ENCODE results near the gene PALM. TPM values are rescaled to one million over a fixed set of nuclear protein-coding genes. Genes with fewer than 3 reads are reported as not detected.

PALM gene
- total and polyA plus RNA-seq, 4 experiments from 2014 or later: not detected

GRCh38 chr19:676007-676338 is 32.8 kb upstream of the PALM start:
- Histone ChIP-seq H3K9me3 (ENCODE audit: control insufficient read depth in 1 of 2, low read length in 2 of 2) (no peaks in the 10 kb centered on the region), H3K4me3 (ENCODE audit: low read length in 2 of 2) (no peak overlapping the region), H3K36me3 (ENCODE audit: insufficient read depth, low read length) (no peaks in the 10 kb centered on the region), H3K27ac (ENCODE audit: low read depth, low read length) (no peak overlapping the region), H3K4me1 (ENCODE audit: insufficient read depth, low read length) (peaks cover 7% of the 10 kb centered on the region), H3K27me3 (ENCODE audit: insufficient read depth, low read length) (peaks cover 5% of the 10 kb centered on the region)
- ChIA-PET POLR2A (ENCODE audit: partially characterized antibody) (interaction anchor here (1.0 to 1.1 kb wide), 2 partner anchors 13 to 101 kb away, joined by 3 read pairs; partner anchors contain the start of gene RNF126), CTCF (ENCODE audit: partially characterized antibody) (interaction anchor here (1.0 kb wide), 1 partner anchor 88 kb away, joined by 4 read pairs; no protein-coding TSS in a partner anchor)
- Mint-ChIP-seq H3K36me3 (no peaks in the 10 kb centered on the region), H3K27me3 (peaks cover 15 to 17% of the 10 kb centered on the region in 2 donors), H3K27ac (no peak overlapping the region), H3K4me1 (peaks cover 0 to 11% (median 3%) of the 10 kb centered on the region in 4 donors), H3K4me3 (peak overlapping the region in 1 of 8 donors; percentile 51), H3K9me3 (peaks cover 0 to 4% (median 0%) of the 10 kb centered on the region in 8 donors)
- no peak for DNase-seq
- intact Hi-C loops (cut with micrococcal nuclease): no loop called here

GRCh38 chr19:676339-677105 is 32.2 kb upstream of the PALM start, which contains the start of gene FSTL3:
TSS of gene FSTL3 (plus strand) at chr19:676392. CDS start at chr19:676424, 32 bp downstream.
- peaks cover 5% of the 10 kb centered on the region for H3K27me3 ChIP-seq (ENCODE audit: insufficient read depth, low read length)
- Mint-ChIP-seq H3K4me1 (peaks cover 0 to 11% (median 3%) of the 10 kb centered on the region in 4 donors), H3K4me3 (peak within 1 kb of the TSS in 5 of 8 donors; percentile 15 to 70 (median 51)), H3K36me3 (no peaks in the 10 kb centered on the region), H3K9me3 (peaks cover 0 to 4% (median 0%) of the 10 kb centered on the region in 8 donors), H3K27ac (peak within 1 kb of the TSS in 1 of 7 donors; percentile 75), H3K27me3 (peaks cover 15 to 17% of the 10 kb centered on the region in 2 donors)
- POLR2A ChIA-PET (ENCODE audit: partially characterized antibody): interaction anchor here (0.7 to 5.2 kb wide), 5 partner anchors 13 to 92 kb away, joined by 3 to 33 read pairs (median 3); partner anchors contain the start of gene RNF126
- H3K4me3 ChIP-seq (ENCODE audit: low read length in 2 of 2): no peak within 1 kb of the TSS
- peaks cover 12% of the 10 kb centered on the region for H3K4me1 ChIP-seq (ENCODE audit: insufficient read depth, low read length)
- no peaks in the 10 kb centered on the region for H3K36me3 ChIP-seq (ENCODE audit: insufficient read depth, low read length)
- peak in 1 of 5 donors; percentile 35 for DNase-seq
- H3K27ac ChIP-seq (ENCODE audit: low read depth, low read length): no peak within 1 kb of the TSS
- CTCF ChIA-PET (ENCODE audit: partially characterized antibody): no interaction called here
- H3K9me3 ChIP-seq (ENCODE audit: control insufficient read depth in 1 of 2, low read length in 2 of 2): no peaks in the 10 kb centered on the region
- intact Hi-C loops (cut with micrococcal nuclease): no loop called here

GRCh38 chr19:677201-677600 is 31.5 kb upstream of the PALM start:
- peaks cover 0 to 4% (median 0%) of the 10 kb centered on the region in 8 donors for H3K9me3 Mint-ChIP-seq
- intact Hi-C loops (cut with micrococcal nuclease): no loop called here
- no peak overlapping the region for H3K27ac Mint-ChIP-seq
- no peak overlapping the region for H3K4me3 Mint-ChIP-seq
- ChIA-PET CTCF (ENCODE audit: partially characterized antibody) (no interaction called here), POLR2A (ENCODE audit: partially characterized antibody) (interaction anchor here (0.6 to 5.2 kb wide), 5 partner anchors 14 to 592 kb away, joined by 3 to 33 read pairs (median 3); partner anchors contain the start of genes CIRBP and RNF126)
- peaks cover 15 to 17% of the 10 kb centered on the region in 2 donors for H3K27me3 Mint-ChIP-seq
- H3K4me3 ChIP-seq (ENCODE audit: low read length in 2 of 2): no peak overlapping the region
- H3K4me1 ChIP-seq (ENCODE audit: insufficient read depth, low read length): peaks cover 13% of the 10 kb centered on the region
- H3K36me3 Mint-ChIP-seq: no peaks in the 10 kb centered on the region
- peaks cover 0 to 11% (median 3%) of the 10 kb centered on the region in 4 donors for H3K4me1 Mint-ChIP-seq
- DNase-seq: peak in 1 of 5 donors; percentile 22
- peaks cover 5% of the 10 kb centered on the region for H3K27me3 ChIP-seq (ENCODE audit: insufficient read depth, low read length)
- H3K9me3 ChIP-seq (ENCODE audit: control insufficient read depth in 1 of 2, low read length in 2 of 2): no peaks in the 10 kb centered on the region
- H3K36me3 ChIP-seq (ENCODE audit: insufficient read depth, low read length): no peaks in the 10 kb centered on the region
- no peak overlapping the region for H3K27ac ChIP-seq (ENCODE audit: low read depth, low read length)

- ChIA-PET CTCF (ENCODE audit: partially characterized antibody) (interaction anchor here (1.1 kb wide), 1 partner anchor 11 kb away, joined by 3 read pairs; no protein-coding TSS in a partner anchor), POLR2A (ENCODE audit: partially characterized antibody) (interaction anchor here (0.6 to 5.2 kb wide), 3 partner anchors 15 to 592 kb away, joined by 3 to 33 read pairs (median 4); partner anchors contain the start of genes CIRBP and RNF126)
These were observed 30.9 kb upstream of the PALM start for GRCh38 chr19:677601-678436.

GRCh38 chr19:678791-679388 is 29.8 kb upstream of the PALM start:
- no peaks in the 10 kb centered on the region for H3K36me3 Mint-ChIP-seq
- H3K4me3 ChIP-seq (ENCODE audit: low read length in 2 of 2): no peak overlapping the region
- peaks cover 0 to 11% (median 3%) of the 10 kb centered on the region in 4 donors for H3K4me1 Mint-ChIP-seq
- H3K27me3 ChIP-seq (ENCODE audit: insufficient read depth, low read length): peaks cover 5% of the 10 kb centered on the region
- CTCF ChIA-PET (ENCODE audit: partially characterized antibody): interaction anchor here (1.1 to 2.0 kb wide), 3 partner anchors 12 to 168 kb away, joined by 3 to 8 read pairs (median 3); partner anchors contain the start of gene RNF126
- H3K27ac Mint-ChIP-seq: peak overlapping the region in 5 of 7 donors; percentile 7 to 64 (median 42)
- intact Hi-C loops (cut with micrococcal nuclease): no loop called here
- peaks cover 0 to 4% (median 0%) of the 10 kb centered on the region in 8 donors for H3K9me3 Mint-ChIP-seq
- peaks cover 12 to 13% of the 10 kb centered on the region in 2 donors for H3K27me3 Mint-ChIP-seq
- H3K9me3 ChIP-seq (ENCODE audit: control insufficient read depth in 1 of 2, low read length in 2 of 2): no peaks in the 10 kb centered on the region
- DNase-seq: peak in 1 of 5 donors; percentile 36
- H3K4me1 ChIP-seq (ENCODE audit: insufficient read depth, low read length): peaks cover 13% of the 10 kb centered on the region
- peak overlapping the region; percentile 38 to 75 (median 70) for H3K4me3 Mint-ChIP-seq
- no peaks in the 10 kb centered on the region for H3K36me3 ChIP-seq (ENCODE audit: insufficient read depth, low read length)
- POLR2A ChIA-PET (ENCODE audit: partially characterized antibody): interaction anchor here (0.7 to 5.2 kb wide), 11 partner anchors 8 to 596 kb away, joined by 3 to 33 read pairs (median 3); partner anchors contain the start of genes FAM174C and RNF126
- no peak overlapping the region for H3K27ac ChIP-seq (ENCODE audit: low read depth, low read length)

More at GRCh38 chr19:677601-678436, 30.9 kb upstream of the PALM start:
- H3K4me1 Mint-ChIP-seq: peaks cover 0 to 11% (median 3%) of the 10 kb centered on the region in 4 donors
- Histone ChIP-seq H3K4me1 (ENCODE audit: insufficient read depth, low read length) (peaks cover 13% of the 10 kb centered on the region), H3K4me3 (ENCODE audit: low read length in 2 of 2) (no peak overlapping the region), H3K27me3 (ENCODE audit: insufficient read depth, low read length) (peaks cover 5% of the 10 kb centered on the region), H3K36me3 (ENCODE audit: insufficient read depth, low read length) (no peaks in the 10 kb centered on the region), H3K9me3 (ENCODE audit: control insufficient read depth in 1 of 2, low read length in 2 of 2) (no peaks in the 10 kb centered on the region), H3K27ac (ENCODE audit: low read depth, low read length) (no peak overlapping the region)
- intact Hi-C loops (cut with micrococcal nuclease): no loop called here
- no peak overlapping the region for H3K27ac Mint-ChIP-seq
- peak in 1 of 5 donors; percentile 13 for DNase-seq
- peaks cover 15 to 17% of the 10 kb centered on the region in 2 donors for H3K27me3 Mint-ChIP-seq
- H3K9me3 Mint-ChIP-seq: peaks cover 0 to 4% (median 0%) of the 10 kb centered on the region in 8 donors
- no peaks in the 10 kb centered on the region for H3K36me3 Mint-ChIP-seq
- H3K4me3 Mint-ChIP-seq: peak overlapping the region in 3 of 8 donors; percentile 24 to 59 (median 31)
